ENCODE results near the gene UQCRC1.

The UQCRC1 gene

DNA sequence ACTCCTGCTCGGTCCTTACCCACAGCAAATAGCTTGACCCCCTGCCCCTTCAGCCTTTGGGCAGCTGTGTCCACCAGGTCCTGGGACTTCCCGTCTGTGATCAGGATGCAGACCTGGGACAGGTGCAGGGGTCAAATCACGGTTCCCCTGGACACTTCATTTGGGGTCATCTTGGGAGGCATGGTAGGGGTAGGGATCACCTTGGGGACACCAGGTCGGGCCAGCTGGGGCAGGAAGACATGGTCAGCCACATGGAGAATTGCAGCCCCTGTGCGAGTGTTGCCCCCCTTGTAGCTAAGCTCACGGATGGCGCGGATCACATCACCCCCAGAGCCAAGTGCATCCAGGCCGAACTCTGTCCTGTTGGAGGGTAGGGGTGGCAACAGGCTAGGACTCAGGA, 16.1 kb downstream of the UQCRC1 start:
- TF ChIP-seq TAF1 (IDR thresholded peaks at IDR 0.05; ENCODE audit: borderline replicate concordance, insufficient read depth, low read length), result no peak
- no peak for TF ChIP-seq POLR2AphosphoS5 (IDR thresholded peaks at IDR 0.05; ENCODE audit: low read depth, low read length)
- TF ChIP-seq SIN3A (IDR thresholded peaks at IDR 0.05; ENCODE audit: borderline replicate concordance, insufficient read depth, low read length), result no peak
- TF ChIP-seq, protein P1, sequence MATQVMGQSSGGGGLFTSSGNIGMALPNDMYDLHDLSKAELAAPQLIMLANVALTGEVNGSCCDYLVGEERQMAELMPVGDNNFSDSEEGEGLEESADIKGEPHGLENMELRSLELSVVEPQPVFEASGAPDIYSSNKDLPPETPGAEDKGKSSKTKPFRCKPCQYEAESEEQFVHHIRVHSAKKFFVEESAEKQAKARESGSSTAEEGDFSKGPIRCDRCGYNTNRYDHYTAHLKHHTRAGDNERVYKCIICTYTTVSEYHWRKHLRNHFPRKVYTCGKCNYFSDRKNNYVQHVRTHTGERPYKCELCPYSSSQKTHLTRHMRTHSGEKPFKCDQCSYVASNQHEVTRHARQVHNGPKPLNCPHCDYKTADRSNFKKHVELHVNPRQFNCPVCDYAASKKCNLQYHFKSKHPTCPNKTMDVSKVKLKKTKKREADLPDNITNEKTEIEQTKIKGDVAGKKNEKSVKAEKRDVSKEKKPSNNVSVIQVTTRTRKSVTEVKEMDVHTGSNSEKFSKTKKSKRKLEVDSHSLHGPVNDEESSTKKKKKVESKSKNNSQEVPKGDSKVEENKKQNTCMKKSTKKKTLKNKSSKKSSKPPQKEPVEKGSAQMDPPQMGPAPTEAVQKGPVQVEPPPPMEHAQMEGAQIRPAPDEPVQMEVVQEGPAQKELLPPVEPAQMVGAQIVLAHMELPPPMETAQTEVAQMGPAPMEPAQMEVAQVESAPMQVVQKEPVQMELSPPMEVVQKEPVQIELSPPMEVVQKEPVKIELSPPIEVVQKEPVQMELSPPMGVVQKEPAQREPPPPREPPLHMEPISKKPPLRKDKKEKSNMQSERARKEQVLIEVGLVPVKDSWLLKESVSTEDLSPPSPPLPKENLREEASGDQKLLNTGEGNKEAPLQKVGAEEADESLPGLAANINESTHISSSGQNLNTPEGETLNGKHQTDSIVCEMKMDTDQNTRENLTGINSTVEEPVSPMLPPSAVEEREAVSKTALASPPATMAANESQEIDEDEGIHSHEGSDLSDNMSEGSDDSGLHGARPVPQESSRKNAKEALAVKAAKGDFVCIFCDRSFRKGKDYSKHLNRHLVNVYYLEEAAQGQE (IDR thresholded peaks at IDR 0.05; ENCODE audit: insufficient read depth in 1 of 2, low read depth in 2 of 2, low read length in 2 of 2), result no peak
- no peak for TF ChIP-seq FOXP2 (optimal IDR thresholded peaks at IDR 0.05; ENCODE audit: borderline replicate concordance, extremely low read depth, extremely low read length, insufficient read depth)

DNA sequence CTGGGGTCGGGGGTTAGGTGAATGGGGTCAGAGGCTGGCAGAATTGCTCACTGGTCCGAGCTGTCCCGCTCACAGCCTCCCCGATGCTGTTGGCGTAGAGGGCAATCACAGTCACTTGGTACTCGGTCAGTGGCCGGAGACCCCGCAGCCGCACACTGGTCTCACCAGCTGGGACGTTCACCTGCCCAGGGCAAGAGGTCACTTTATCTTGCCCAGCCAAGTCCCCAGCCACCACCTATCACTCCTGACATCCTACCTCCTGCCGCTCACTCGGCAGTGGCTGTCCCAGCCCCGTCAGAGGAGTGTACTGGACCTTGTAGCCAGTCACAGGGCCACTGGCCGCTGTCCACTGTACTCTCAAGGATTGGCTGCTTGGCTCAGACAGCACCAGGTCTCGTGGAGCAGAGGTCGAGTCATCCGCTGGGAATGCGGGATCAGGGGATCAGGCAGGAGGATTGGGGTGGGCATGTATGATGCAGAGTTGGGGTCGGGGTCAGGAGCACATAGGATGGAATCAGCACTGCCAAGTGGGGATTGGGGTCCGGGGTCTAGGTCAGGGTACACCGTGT, 16.8 kb downstream of the UQCRC1 start:
- TF ChIP-seq TAF1 (IDR thresholded peaks at IDR 0.05; ENCODE audit: borderline replicate concordance, insufficient read depth, low read length) (no peak), FOXP2 (optimal IDR thresholded peaks at IDR 0.05; ENCODE audit: borderline replicate concordance, extremely low read depth, extremely low read length, insufficient read depth) (no peak), SIN3A (IDR thresholded peaks at IDR 0.05; ENCODE audit: borderline replicate concordance, insufficient read depth, low read length) (no peak), POLR2AphosphoS5 (IDR thresholded peaks at IDR 0.05; ENCODE audit: low read depth, low read length) (no peak)
- TF ChIP-seq, protein P1 (IDR thresholded peaks at IDR 0.05; ENCODE audit: insufficient read depth in 1 of 2, low read depth in 2 of 2, low read length in 2 of 2), result no peak

DNA sequence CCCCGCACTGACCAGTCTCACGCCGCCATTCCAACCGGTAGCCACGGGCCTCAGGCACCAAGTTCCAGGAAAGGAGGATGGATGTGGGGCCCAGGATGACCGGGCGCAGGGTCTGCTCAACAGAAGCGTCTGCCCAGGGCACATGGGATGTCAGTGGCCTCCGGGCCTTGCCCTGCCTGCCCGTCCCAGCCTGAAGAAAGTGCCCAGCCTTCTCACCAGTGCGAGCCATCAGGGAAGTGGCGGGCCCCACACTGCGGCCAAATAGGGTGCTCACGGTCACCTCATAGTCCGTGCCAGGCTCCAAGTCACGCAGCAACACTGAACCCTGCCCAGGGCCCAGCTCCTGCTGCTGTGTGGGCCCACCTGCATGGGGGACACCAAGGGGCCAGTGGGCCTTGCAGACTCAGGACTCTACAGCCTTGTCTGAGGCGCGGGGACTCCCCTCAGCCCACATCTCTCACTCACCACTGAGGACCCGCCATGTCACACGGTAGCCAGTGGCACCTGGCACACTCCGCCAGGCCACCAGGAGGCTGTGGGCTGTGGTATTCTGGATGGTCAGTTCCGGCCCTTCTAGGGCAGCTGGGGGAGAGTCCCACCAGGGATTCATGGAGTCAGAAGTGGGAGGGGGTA, 17.4 kb downstream of the UQCRC1 start:
- TF ChIP-seq, protein P1 (IDR thresholded peaks at IDR 0.05; ENCODE audit: insufficient read depth in 1 of 2, low read depth in 2 of 2, low read length in 2 of 2), result no peak
- no peak for TF ChIP-seq FOXP2 (optimal IDR thresholded peaks at IDR 0.05; ENCODE audit: borderline replicate concordance, extremely low read depth, extremely low read length, insufficient read depth)
- TF ChIP-seq POLR2AphosphoS5 (IDR thresholded peaks at IDR 0.05; ENCODE audit: low read depth, low read length), result no peak
- no peak for TF ChIP-seq TAF1 (IDR thresholded peaks at IDR 0.05; ENCODE audit: borderline replicate concordance, insufficient read depth, low read length)
- TF ChIP-seq SIN3A (IDR thresholded peaks at IDR 0.05; ENCODE audit: borderline replicate concordance, insufficient read depth, low read length), result no peak

DNA sequence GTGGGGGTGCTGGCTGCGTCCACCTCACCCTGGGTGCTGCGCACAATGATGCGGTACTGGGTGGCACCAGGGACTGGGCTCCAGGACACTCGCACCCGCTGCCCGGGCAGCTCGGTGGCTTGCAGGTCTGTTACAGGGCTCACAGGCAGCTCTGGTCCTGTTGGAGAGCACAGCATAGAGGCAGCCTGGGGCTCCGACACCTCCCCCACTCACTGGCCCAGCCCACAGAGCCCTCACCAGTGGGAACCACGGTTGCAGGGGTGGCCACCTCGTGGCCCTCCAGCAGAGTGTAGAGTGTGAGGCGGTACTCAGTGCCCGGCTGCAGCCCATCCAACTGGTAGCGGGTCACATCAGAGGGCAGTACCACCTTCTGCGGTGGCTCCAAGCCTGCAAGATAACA, 18.0 kb downstream of the UQCRC1 start:
- no peak for TF ChIP-seq POLR2AphosphoS5 (IDR thresholded peaks at IDR 0.05; ENCODE audit: low read depth, low read length)
- TF ChIP-seq, protein P1 (IDR thresholded peaks at IDR 0.05; ENCODE audit: insufficient read depth in 1 of 2, low read depth in 2 of 2, low read length in 2 of 2), result no peak
- TF ChIP-seq TAF1 (IDR thresholded peaks at IDR 0.05; ENCODE audit: borderline replicate concordance, insufficient read depth, low read length), result no peak
- no peak for TF ChIP-seq FOXP2 (optimal IDR thresholded peaks at IDR 0.05; ENCODE audit: borderline replicate concordance, extremely low read depth, extremely low read length, insufficient read depth)
- TF ChIP-seq SIN3A (IDR thresholded peaks at IDR 0.05; ENCODE audit: borderline replicate concordance, insufficient read depth, low read length), result no peak
